HG03175 (cell line): ENCODE results near the gene ZNF775.

Experiments
- ATAC-seq: cut with Tn5 transposase; IDR thresholded peaks from one replicate; pipeline ENCODE4 v1.9.1; 2021; ENCODE audit warnings: mild to moderate bottlenecking, moderate library complexity; ENCODE audit not compliant: unreplicated experiment

ZNF775 gene

DNA sequence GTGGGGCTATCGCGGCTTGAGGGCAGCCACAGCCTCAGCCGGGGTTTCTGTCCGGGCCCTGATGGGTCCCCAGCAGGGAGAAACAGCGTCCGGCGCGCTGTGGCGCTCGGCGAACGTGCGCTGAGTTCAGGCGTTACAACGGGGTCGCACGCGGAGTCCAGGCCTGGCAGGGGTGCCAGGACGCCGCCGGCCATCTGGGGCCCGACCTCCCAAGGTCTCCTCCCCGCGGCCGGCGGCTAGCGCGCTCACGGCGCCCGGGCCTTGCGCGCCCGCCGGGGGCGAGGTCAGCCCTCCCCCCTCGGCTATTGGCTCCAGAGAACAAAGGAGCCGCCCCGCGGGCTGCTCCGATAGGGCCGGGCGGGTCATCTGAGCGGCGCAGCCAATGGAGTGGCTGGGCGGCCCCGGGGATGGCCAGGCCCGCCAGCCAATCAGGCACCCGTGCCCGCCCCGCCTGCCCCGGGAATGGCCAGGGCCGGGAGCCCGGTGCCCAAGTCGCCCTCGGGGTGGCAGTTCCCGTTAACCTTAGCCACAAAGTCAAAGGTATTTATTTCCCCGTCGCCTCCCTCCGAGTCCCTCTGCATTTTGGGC is at the start of gene ZNF775:
ZNF775 (plus strand) TSS at position 478 of the 588 bp plus-strand sequence. CDS start 9,141 bp downstream, outside the sequence.
- peak; percentile 80 for ATAC-seq

DNA sequence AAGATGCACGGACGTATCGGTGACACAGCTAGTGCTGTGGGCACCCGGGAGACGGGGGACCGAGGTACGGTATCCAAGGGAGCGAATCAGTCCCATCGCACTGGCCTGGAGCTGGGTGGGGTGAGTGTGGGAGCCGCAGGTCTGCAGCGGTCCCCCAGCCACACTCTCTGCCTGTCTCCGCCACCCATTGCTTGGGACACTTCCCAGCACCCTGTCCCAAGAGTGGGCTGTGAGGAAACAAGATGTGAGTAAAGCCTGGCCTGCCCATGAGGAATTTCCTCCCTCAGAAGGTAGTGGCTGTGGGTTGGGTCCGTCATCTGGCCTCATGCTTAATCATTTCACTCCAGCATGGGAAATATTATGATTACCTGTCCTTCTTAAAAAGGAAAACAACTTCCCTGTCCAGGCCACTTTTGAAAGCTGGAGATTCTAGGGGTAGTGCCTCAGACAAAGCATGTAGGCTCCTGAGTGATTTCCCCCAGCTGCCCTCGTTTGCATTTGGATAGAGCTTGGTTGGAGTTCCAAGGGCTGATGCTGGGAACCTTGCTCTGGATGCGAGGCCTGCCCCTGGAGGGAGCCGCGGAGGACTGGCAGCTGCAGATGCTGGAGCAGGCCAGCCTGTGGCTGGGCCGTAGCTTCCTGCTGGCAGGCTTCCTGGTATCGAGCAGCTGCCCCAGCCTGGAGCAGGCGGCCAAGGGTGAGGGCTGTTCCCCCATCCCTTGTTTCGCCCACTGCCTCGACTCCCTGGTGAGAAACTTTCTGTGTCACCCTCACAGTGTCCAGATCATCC is 49.6 kb upstream of the ZNF775 start:
- ATAC-seq = no peak

DNA sequence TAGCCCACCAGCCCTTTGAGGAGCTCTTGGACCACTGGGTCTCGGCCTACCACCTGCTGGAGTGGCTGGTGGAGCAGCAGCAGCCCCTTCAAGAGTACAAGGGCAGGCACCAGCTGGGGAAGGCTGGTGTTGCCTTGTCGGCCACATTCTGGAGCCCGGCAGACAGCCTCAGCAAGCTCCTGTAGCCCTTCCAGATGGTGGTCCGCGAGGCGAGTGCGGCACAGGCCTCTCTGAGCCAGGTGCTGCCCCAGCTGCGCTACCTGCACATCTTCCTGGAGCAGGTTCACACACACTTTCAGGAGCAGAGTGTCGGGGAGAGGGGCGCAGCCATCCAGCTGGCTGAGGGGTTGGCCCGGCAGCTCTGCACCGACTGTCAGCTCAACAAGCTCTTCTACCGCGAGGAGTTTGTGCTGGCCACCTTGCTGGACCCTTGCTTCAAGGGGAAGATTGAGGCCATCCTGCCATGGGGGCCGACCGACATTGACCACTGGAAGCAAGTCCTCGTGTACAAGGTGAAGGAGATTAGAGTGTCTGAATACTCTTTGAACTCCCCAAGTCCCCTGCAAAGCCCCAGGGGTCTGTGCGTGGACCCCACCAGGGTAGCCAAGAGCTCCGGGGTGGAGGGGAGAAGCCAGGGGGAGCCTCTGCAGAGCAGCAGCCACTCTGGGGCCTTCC is 48.8 kb upstream of the ZNF775 start:
- no peak for ATAC-seq

- no peak for ATAC-seq
These were observed 46.1 kb upstream of the ZNF775 start for GRCh38 chr7:150332852-150333635.

- no peak for ATAC-seq
These were observed 45.5 kb upstream of the ZNF775 start for GRCh38 chr7:150333659-150334058.

DNA sequence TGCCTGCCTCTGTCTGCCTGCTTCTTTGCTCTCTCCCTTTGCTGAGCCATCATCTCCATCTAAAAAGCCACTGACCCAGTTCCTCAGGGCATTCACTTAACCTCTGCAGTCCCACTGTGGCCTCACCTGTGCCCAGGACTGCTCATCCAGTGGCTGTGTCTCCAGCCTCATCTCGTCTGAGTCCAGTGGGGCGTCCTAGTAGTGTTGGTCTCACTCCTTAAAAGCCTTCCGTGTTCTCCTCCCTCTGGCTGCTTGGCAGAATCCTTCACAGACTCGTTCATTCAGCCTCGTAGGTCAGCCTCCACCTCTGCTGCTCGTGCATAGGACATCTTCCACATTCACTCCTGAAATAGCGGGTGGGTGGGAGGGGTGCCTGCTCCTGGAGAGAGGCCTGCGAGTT is 45.0 kb upstream of the ZNF775 start:
- ATAC-seq = no peak

DNA sequence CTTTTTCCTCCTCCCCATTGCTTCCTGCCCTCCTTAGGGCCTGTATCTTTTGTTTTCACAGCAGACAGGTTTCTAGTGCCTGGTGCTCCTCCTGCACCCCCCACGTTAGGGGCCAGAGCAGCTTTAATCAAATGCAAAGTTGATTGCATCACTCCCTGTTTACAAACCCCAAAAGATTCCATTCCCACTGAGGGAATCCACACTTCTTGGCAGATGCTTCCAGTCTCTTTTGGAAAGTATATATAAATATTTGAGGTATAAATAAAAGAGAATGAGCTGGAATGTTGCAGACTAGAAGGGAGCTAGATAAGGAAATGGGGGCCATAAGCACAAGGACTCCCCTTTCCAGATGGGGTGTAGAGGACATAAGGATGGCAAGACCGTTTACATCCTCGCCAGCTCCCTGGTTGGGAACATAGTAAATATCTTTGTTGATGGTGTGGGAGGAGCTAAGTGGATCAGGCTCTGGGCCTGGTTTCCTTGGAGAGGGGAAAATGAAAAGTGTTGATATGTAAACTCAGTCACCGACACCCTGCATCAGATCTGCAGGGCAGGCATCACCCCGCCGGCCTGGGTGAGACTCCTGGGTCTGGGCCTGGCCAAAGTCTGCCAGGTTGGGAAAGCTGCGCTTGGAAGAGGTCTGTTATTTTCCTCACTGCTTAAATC is 43.9 kb upstream of the ZNF775 start:
- ATAC-seq = no peak

- ATAC-seq = no peak
These were observed 43.4 kb upstream of the ZNF775 start for GRCh38 chr7:150335774-150336112.

- ATAC-seq = no peak
These were observed 42.4 kb upstream of the ZNF775 start for GRCh38 chr7:150336746-150337145.

- no peak for ATAC-seq
These were observed 42.0 kb upstream of the ZNF775 start for GRCh38 chr7:150337179-150337578.

DNA sequence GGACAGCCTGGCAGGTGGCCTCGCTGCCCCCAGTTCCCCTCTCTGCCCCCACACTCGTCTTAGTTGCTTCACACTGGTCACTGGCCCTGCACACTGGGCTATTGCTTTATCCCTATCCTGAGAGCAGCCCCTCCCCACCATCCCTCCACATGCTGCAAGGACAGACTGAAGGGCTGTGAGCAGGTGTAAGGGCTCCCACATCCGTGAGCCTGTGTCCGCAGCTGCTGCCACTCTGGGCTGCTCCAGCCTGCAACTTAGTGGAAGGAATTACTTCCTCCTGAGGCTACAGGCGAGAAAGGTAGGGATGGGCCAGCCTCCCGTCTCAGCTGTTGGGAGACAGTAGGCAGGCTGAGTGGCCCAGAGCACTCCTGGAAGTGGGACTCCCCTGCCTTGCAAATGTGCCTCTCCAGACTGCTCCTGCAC is 41.5 kb upstream of the ZNF775 start:
- no peak for ATAC-seq

DNA sequence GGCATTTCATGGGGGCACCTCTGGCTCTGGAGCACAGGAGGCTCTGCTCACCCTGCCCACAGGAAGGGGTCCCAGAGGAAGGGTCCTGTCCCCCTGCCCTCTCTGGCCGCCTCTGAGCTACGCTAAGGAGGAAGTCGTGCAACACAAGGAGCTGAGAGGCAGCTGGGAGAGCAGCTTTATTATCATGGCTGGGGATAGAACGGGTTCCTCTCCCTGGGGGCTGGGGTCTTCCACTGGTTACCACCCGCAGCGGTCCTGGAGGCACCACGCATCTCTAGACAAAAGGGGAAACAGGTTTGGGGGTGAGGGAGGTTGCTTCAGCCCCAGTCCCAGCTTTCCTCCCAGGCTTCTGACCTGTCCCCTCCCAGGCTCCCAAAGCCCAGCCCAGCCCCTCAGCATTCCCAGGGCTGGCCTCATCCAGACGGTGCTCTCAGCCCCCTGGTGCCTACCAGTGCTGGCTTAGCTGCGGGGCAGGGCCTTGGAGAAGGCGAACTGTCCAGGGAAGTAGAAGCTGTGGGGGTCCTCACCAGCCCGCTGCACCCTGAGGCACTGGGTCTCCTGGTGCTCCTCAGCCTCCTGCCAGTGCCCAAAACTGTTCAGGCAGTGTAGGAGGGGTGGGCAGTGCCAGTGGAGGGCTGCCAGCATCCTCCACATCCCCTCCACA is 40.8 kb upstream of the ZNF775 start:
- no peak for ATAC-seq

DNA sequence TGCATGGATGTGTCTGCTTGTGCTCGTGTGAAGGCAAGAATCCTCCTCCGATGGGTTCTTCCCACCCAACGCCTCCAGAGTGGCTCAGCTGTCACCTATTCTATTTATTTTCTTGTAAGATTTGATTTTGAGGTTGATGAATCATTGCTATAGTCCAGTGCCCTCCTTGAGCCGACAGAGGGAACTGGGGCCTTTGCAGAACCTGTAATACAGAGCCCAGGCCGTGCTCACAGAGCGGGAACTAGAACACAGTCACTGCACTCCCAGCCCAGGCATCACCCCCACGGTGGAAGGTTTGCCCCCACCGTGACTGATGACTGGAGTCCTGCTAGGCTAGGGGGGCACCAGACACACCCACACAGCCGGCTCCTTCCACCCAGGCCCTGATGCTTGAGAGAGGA is 39.7 kb upstream of the ZNF775 start:
- ATAC-seq = no peak

- no peak for ATAC-seq
These were observed 38.9 kb upstream of the ZNF775 start for GRCh38 chr7:150340024-150340749.

- ATAC-seq = no peak
These were observed 38.3 kb upstream of the ZNF775 start for GRCh38 chr7:150340875-150341262.

GRCh38 chr7:150341263-150342120 is 37.6 kb upstream of the ZNF775 start, which contains the start of gene RARRES2:
Gene RARRES2 (minus strand): TSS chr7:150341629. CDS start chr7:150340609, 1,020 bp downstream.
- ATAC-seq = no peak

GRCh38 chr7:150342121-150342408 is 37.1 kb upstream of the ZNF775 start:
- no peak for ATAC-seq

DNA sequence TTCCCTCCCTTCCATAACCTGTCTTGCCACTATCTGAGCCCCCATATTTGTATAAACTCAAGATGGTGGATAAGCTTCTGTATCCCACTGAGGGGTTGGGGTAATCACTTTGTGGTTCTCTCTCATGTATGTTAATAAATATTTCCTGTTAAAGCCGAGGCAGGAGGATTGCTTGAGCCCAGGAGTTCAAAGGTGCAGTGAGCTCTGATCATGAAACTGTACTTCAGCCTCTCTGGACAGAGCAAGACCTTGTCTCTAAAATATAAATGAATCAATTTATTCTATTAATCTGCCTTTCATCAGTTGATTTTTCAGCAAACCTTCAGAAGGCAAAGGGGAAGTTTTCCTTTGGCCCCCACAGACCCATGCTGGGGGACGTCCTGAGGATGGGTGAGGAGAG is 35.9 kb upstream of the ZNF775 start:
- no peak for ATAC-seq

DNA sequence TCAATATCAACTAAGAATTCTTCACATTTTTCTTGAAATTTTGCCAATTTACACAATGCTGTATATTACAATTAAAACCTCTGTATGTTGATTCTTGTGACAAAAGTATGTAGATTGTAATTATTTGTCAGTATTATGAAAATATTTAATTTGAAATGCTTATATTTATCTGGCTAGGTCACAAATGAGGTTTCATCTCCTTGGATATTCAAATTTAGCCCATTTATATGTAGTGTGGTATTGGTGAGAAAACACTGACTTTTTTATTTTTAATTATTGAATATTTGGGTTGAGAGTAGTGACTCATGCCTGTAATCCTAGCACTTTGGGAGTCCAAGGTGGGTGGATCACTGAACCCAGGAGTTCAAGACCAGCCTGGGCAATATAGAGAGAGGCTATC is 34.8 kb upstream of the ZNF775 start:
- ATAC-seq = no peak
